ENCODE results near the gene JDP2.

- TF ChIP-seq, protein P1, sequence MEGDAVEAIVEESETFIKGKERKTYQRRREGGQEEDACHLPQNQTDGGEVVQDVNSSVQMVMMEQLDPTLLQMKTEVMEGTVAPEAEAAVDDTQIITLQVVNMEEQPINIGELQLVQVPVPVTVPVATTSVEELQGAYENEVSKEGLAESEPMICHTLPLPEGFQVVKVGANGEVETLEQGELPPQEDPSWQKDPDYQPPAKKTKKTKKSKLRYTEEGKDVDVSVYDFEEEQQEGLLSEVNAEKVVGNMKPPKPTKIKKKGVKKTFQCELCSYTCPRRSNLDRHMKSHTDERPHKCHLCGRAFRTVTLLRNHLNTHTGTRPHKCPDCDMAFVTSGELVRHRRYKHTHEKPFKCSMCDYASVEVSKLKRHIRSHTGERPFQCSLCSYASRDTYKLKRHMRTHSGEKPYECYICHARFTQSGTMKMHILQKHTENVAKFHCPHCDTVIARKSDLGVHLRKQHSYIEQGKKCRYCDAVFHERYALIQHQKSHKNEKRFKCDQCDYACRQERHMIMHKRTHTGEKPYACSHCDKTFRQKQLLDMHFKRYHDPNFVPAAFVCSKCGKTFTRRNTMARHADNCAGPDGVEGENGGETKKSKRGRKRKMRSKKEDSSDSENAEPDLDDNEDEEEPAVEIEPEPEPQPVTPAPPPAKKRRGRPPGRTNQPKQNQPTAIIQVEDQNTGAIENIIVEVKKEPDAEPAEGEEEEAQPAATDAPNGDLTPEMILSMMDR (IDR thresholded peaks at IDR 0.05), result no peak
- TF ChIP-seq POLR2A (IDR thresholded peaks at IDR 0.05), result no peak
Measured at GRCh38 chr14:75392686-75393641, 34.9 kb upstream of the JDP2 start.
